NCI-H2081 (cell line): Measurements from ENCODE around the gene CEP57L1.
A peak's percentile ranks its signal among the peaks of the same experiment; 100 is the strongest.

Source experiments
- DNase-seq, 2 experiments: peaks; one replicate each; lab custom pipeline; 2025; lab: John Stamatoyannopoulos, UW

The CEP57L1 gene

GRCh38 chr6:109095036-109095834 lies at the start of gene CEP57L1:
Gene CEP57L1 (plus strand): TSS chr6:109095507. CDS start chr6:109145222, 49,715 bp downstream.
- DNase-seq: peak; percentile 78 to 86

GRCh38 chr6:109048176-109048575 lies 47.1 kb upstream of the CEP57L1 start:
- no peak for DNase-seq

- no peak for DNase-seq
Observed at GRCh38 chr6:109048670-109049415, 46.5 kb upstream of the CEP57L1 start.

GRCh38 chr6:109050012-109050411 lies 45.3 kb upstream of the CEP57L1 start:
- DNase-seq: no peak

- no peak for DNase-seq
Observed at GRCh38 chr6:109050447-109051102, 44.7 kb upstream of the CEP57L1 start.

GRCh38 chr6:109051301-109052017 lies 43.8 kb upstream of the CEP57L1 start:
- no peak for DNase-seq

- DNase-seq: no peak
Observed at GRCh38 chr6:109052018-109052651, 43.2 kb upstream of the CEP57L1 start.

GRCh38 chr6:109052852-109053251 lies 42.5 kb upstream of the CEP57L1 start:
- DNase-seq: no peak

GRCh38 chr6:109053336-109053735 lies 42.0 kb upstream of the CEP57L1 start:
- DNase-seq: no peak

GRCh38 chr6:109055771-109056235 lies 39.5 kb upstream of the CEP57L1 start:
- DNase-seq: no peak

- no peak for DNase-seq
Observed at GRCh38 chr6:109056661-109057060, 38.6 kb upstream of the CEP57L1 start.

- DNase-seq: no peak
Observed at GRCh38 chr6:109058620-109059019, 36.7 kb upstream of the CEP57L1 start.

GRCh38 chr6:109059153-109059552 lies 36.2 kb upstream of the CEP57L1 start:
- DNase-seq: no peak

- DNase-seq: no peak
Observed at GRCh38 chr6:109059571-109060021, 35.7 kb upstream of the CEP57L1 start.

- DNase-seq: no peak
Observed at GRCh38 chr6:109060571-109060970, 34.7 kb upstream of the CEP57L1 start.

- DNase-seq: no peak
Observed at GRCh38 chr6:109062216-109062615, 33.1 kb upstream of the CEP57L1 start.

GRCh38 chr6:109062767-109063352 lies 32.4 kb upstream of the CEP57L1 start:
- DNase-seq: no peak

- DNase-seq: no peak
Observed at GRCh38 chr6:109069746-109070145, 25.6 kb upstream of the CEP57L1 start.

- DNase-seq: no peak
Observed at GRCh38 chr6:109071125-109071917, 24.0 kb upstream of the CEP57L1 start.
